ENCODE results near the gene SPRED2.

DNA sequence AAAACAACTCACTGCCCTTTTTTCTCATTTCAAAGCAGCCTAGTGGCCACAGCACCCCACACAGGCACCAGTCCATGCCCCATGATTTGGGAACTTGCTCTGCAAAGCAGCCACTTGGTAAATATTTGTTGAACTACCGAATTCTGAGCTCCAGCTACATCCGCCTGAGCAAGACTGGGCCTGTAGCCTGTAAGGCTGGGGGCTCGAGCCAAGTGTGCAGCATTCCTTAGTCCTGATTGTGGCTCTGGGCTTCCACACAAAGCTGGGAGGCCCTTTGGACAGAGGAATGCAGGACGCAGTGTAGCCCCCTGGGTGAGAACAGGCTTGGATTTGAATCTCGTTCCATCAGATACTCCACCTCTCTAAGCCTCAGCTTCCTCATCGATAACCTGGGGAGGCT is 116.3 kb downstream of the SPRED2 start:
- TF ChIP-seq POLR2A (IDR thresholded peaks at IDR 0.05; ENCODE audit: low read length) = no peak
- no peak for TF ChIP-seq GATA1 (IDR thresholded peaks at IDR 0.05; ENCODE audit: low read depth, low read length)
